HepG2 (cell line): Measurements from ENCODE around the gene SHE. TPM values are rescaled to one million over a fixed set of nuclear protein-coding genes. Genes with fewer than 3 reads are reported as not detected.

Experiments used
- ATAC-seq: fragments of 200-7000 bp; cut with Tn5 transposase; 3 replicates; pipeline ENCODE4 v1.9.1; 2020; ENCODE audit warnings: mild to moderate bottlenecking, moderate library complexity
- BruUV-seq: library from RNA; stranded (reverse); fragments of 400-500 nt; replicated peaks from 2 replicates; lab custom pipeline; 2021; lab: Mats Ljungman, UMichigan
- CTCF ChIA-PET: fragments of 300-600 bp; formaldehyde crosslinking; extraction: SDS; loops from one replicate; lab custom pipeline; 2021; ENCODE audit warnings: low total read pairs, inconsistent platforms, low intra/inter-chr PET ratio; lab: Yijun Ruan, JAX
- POLR2A ChIA-PET: fragments of 350-600 bp; sonication (Branson Sonifier 250); formaldehyde crosslinking; loops from one replicate; lab custom pipeline; 2020; ENCODE audit warnings: antibody characterized with exemption, inconsistent platforms; lab: Yijun Ruan, JAX
- DNase-seq: peaks from one replicate; pipeline ENCODE4 v3.0.0-alpha.2; 2015; ENCODE audit warnings: low spot score
- FAIRE-seq: peaks from 3 replicates; lab custom pipeline; 2011; peaks lifted over from hg19 to GRCh38; lab: Jason Lieb, UNC
- H2AFZ ChIP-seq: one replicate; pipeline ENCODE4 v1.6.1; 2011; ENCODE audit warnings: low read length, inconsistent platforms
- H3K27ac ChIP-seq: fragments of 300-600 bp; 3 replicates; pipeline ENCODE4 v1.8.0; 2011; ENCODE audit warnings: mixed run types, mild to moderate bottlenecking, mixed read lengths, low read length, inconsistent platforms; ENCODE audit not compliant: insufficient read depth; ENCODE audit errors: extremely low read length
- H3K27me3 ChIP-seq, 2 experiments: fragments of 200-600 bp in 1 of 2; 2 replicates in 1 of 2; 3 replicates in 1 of 2; pipeline versions ENCODE4 v1.6.0 to v1.8.0; 2011; ENCODE audit warnings: low read length in 2 of 2, mild to moderate bottlenecking in 2 of 2, moderate library complexity in 2 of 2, inconsistent platforms in 1 of 2; ENCODE audit not compliant: insufficient read depth in 2 of 2, control insufficient read depth in 1 of 2
- H3K36me3 ChIP-seq, 2 experiments: fragments of 200-600 bp in 1 of 2; replicated peaks in 1 of 2; 2 replicates in 1 of 2; 3 replicates in 1 of 2; pipeline versions ENCODE4 v1.5.1 to v1.8.0; 2011; ENCODE audit warnings: low read length in 2 of 2, inconsistent platforms in 1 of 2; ENCODE audit not compliant: insufficient read depth in 2 of 2, control insufficient read depth in 1 of 2
- H3K4me1 ChIP-seq: 2 replicates; pipeline ENCODE4 v1.5.1; 2012; ENCODE audit warnings: low read length, inconsistent platforms; ENCODE audit not compliant: insufficient read depth
- H3K4me2 ChIP-seq: 2 replicates; pipeline ENCODE4 v1.6.0; 2011; ENCODE audit warnings: low read depth, low read length, inconsistent platforms
- H3K4me3 ChIP-seq, 3 experiments: fragments of 200-600 bp in 1 of 3; sonication (generic), shearing (Covaris generic) in 1 of 3; replicated peaks in 1 of 3; 2 replicates each; pipeline ENCODE4 v1.5.1; 2011 to 2016; ENCODE audit warnings: low read length in 3 of 3, inconsistent platforms in 2 of 3, low read depth in 2 of 3, mild to moderate bottlenecking in 2 of 3, control low read depth in 1 of 3, mixed read lengths in 1 of 3; ENCODE audit not compliant: insufficient read depth in 1 of 3
- H3K79me2 ChIP-seq: one replicate; pipeline ENCODE4 v1.6.1; 2011; ENCODE audit warnings: low read length, inconsistent platforms; ENCODE audit not compliant: insufficient read depth
- H3K9ac ChIP-seq: 2 replicates; pipeline ENCODE4 v1.6.0; 2011; ENCODE audit warnings: mild to moderate bottlenecking, low read depth, low read length, inconsistent platforms; ENCODE audit not compliant: insufficient read depth
- H3K9me3 ChIP-seq: 2 replicates; pipeline ENCODE4 v1.5.1; 2012; ENCODE audit warnings: mild to moderate bottlenecking, low read length
- H4K20me1 ChIP-seq: 2 replicates; pipeline ENCODE4 v1.6.0; 2011; ENCODE audit warnings: inconsistent platforms, mild to moderate bottlenecking, low read length, moderate library complexity; ENCODE audit not compliant: insufficient read depth
- ELF3 ChIP-seq: IDR thresholded peaks from 2 replicates; pipeline ENCODE4 v1.6.1; 2016; ENCODE audit warnings: missing genetic modification reagents, missing compliant biosample characterization
- GATAD2A ChIP-seq: IDR thresholded peaks from 2 replicates; pipeline ENCODE4 v1.6.1; 2016
- HMGXB4 ChIP-seq, 2 experiments: sonication (generic) in 1 of 2; formaldehyde crosslinking in 1 of 2; IDR thresholded peaks; 2 replicates each; pipeline versions ENCODE4 v1.4.0 to v1.6.1; 2018 to 2020; ENCODE audit warnings: missing genetic modification reagents in 2 of 2, borderline replicate concordance in 1 of 2, low read depth in 1 of 2, mild to moderate bottlenecking in 1 of 2, missing biosample characterization in 1 of 2
- HNF4A ChIP-seq: sonication (generic); formaldehyde crosslinking; IDR thresholded peaks from 2 replicates; pipeline ENCODE4 v1.4.0; 2020; ENCODE audit warnings: missing genetic modification reagents
- JARID2 ChIP-seq: sonication (generic); formaldehyde crosslinking; IDR thresholded peaks from 2 replicates; pipeline ENCODE4 v1.8.1; 2023; ENCODE audit warnings: missing genetic modification reagents, inconsistent platforms; ENCODE audit not compliant: insufficient replicate concordance
- MEIS2 ChIP-seq: sonication (generic); formaldehyde crosslinking; IDR thresholded peaks from 2 replicates; pipeline ENCODE4 v1.9.0; 2021; ENCODE audit warnings: mild to moderate bottlenecking, missing genetic modification reagents
- RAD21 ChIP-seq: fragments of 450-650 bp; formaldehyde crosslinking; IDR thresholded peaks from 2 replicates; pipeline ENCODE4 v1.5.0; 2020; ENCODE audit warnings: mild to moderate bottlenecking
- SALL1 ChIP-seq: sonication (generic); formaldehyde crosslinking; IDR thresholded peaks from 2 replicates; pipeline ENCODE4 v1.8.0; 2022; ENCODE audit warnings: mild to moderate bottlenecking, missing genetic modification reagents
- SAP130 ChIP-seq: IDR thresholded peaks from 2 replicates; pipeline ENCODE4 v1.6.1; 2016; ENCODE audit warnings: low read depth
- SPEN ChIP-seq: sonication (generic); formaldehyde crosslinking; IDR thresholded peaks from 2 replicates; pipeline ENCODE4 v1.5.1; 2020; ENCODE audit warnings: low read depth, mild to moderate bottlenecking, missing genetic modification reagents
- STAG1 ChIP-seq: sonication (generic); formaldehyde crosslinking; IDR thresholded peaks from 2 replicates; pipeline ENCODE4 v1.4.0; 2020; ENCODE audit warnings: missing genetic modification reagents
- WIZ ChIP-seq: sonication (generic); formaldehyde crosslinking; IDR thresholded peaks from 2 replicates; pipeline ENCODE4 v1.5.1; 2020; ENCODE audit warnings: mild to moderate bottlenecking, missing genetic modification reagents
- XRCC5 ChIP-seq: fragments of 200-400 bp; formaldehyde crosslinking; optimal IDR thresholded peaks from 2 replicates; pipeline ENCODE3; 2017; ENCODE audit warnings: mild to moderate bottlenecking, low read length
- ZBTB20 ChIP-seq: sonication (generic); formaldehyde crosslinking; IDR thresholded peaks from 2 replicates; pipeline ENCODE4 v1.8.1; 2023; ENCODE audit warnings: missing genetic modification reagents, low read depth, mild to moderate bottlenecking, borderline replicate concordance
- ZFP82 ChIP-seq: sonication (generic); formaldehyde crosslinking; IDR thresholded peaks from 2 replicates; pipeline ENCODE4 v1.5.1; 2020; ENCODE audit warnings: mild to moderate bottlenecking, missing genetic modification reagents, borderline replicate concordance
- ZNF232 ChIP-seq: sonication (generic); formaldehyde crosslinking; IDR thresholded peaks from 2 replicates; pipeline ENCODE4 v1.4.0; 2020; ENCODE audit warnings: missing genetic modification reagents, borderline replicate concordance
- WGBS: methylation state at CpG from one replicate; pipeline ENCODE4 v1.1.6; 2017; ENCODE audit warnings: low lambda C conversion rate; 5-methylcytosine and 5-hydroxymethylcytosine counted together
- in situ Hi-C: cut with HindIII; loops from 2 replicates; pipeline ENCODE4 v1.10.0; 2017; ENCODE audit warnings: low pct_unique_long_range_greater_than_20kb; ENCODE audit not compliant: extremely low pct_ligation_motif_present
- intact Hi-C: fragments of 100-400 bp; cut with micrococcal nuclease; formaldehyde crosslinking; loops from one replicate; pipeline ENCODE4 v1.10.0; 2022; ENCODE audit not compliant: unreplicated experiment
- polyA plus RNA-seq, 8 experiments: library from polyadenylated mRNA; depleted of rRNA in 3 of 8; stranded (reverse) in 7 of 8; unstranded in 1 of 8; fragments of >200 nt; fragmentation: Illumina TruSeq in 4 of 8; extraction: Trizol in 4 of 8; gene quantifications; 2 replicates each; pipeline versions ENCODE4 v1.2.1 to v1.2.3, GENCODE V29; 2011 to 2016; ENCODE audit warnings: low read depth in 4 of 8, missing spikeins in 1 of 8, mixed read lengths in 1 of 8; ENCODE audit not compliant: insufficient read depth in 1 of 8
- total RNA-seq, 5 experiments: library from RNA; depleted of rRNA; stranded (reverse); fragments of >200 nt; fragmentation: Illumina TruSeq; extraction: Trizol; gene quantifications; 2 replicates each; pipeline ENCODE4 v1.2.3, GENCODE V29; 2016; ENCODE audit warnings: low read depth in 1 of 5
- TF ChIP-seq, protein P1 (sequence below): IDR thresholded peaks from 2 replicates; pipeline ENCODE4 v1.6.1; 2016; ENCODE audit warnings: mild to moderate bottlenecking
- TF ChIP-seq, protein P2 (sequence below): sonication (generic); formaldehyde crosslinking; IDR thresholded peaks from 2 replicates; pipeline ENCODE4 v1.8.1; 2023; ENCODE audit warnings: mild to moderate bottlenecking, inconsistent platforms, moderate library complexity, missing genetic modification reagents, borderline replicate concordance

SHE gene
- total and polyA plus RNA-seq, 2 of the 13 experiments (the other 11 are each of a cell fraction or from before 2014, with no cell fraction given): not detected

DNA sequence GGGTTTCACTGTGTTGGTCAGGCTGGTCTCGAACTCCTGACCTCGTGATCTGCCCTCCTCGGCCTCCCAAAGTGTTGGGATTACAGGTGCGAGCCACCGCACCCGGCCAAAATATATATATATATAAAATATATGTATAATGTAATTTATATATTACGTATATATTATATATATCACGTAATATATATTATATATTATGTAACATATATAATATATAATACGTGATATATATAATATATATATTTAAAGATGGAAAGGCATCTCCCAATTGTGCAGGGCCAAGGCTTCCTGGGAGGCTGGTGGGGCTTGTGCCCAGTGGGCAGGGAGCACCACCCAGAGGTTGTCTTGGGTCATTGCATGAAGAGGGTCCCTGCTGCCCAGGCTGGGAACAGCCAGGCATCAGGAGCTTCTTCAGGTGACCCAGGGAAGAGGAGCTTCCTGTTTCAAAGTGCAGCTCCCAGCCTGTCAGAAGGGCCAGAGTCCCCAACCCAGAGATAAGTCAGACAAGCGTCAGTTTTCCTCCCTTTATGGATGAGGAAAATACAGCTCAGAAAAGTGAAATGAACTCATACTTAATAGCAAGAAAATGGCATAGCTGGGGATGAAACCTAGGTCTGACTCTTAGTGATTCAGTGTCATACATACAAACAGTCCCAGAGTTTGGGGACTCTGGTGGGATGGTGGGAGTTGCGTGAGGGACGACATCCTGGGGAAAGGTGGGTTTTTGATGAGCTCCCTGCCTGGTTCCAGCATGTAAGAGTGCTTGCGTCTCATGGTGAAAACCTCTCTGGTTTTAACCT lies 44.3 kb upstream of the SHE start:
- H3K9ac ChIP-seq: no peak overlapping the region
- no peaks in the 10 kb centered on the region for H3K79me2 ChIP-seq
- ATAC-seq (peak; percentile 93), DNase-seq (peak; percentile 72), FAIRE-seq (peak; percentile 69)
- peaks cover 0 to 21% of the 10 kb centered on the region in 2 experiments; a peak in 3 of 5 replicates for H3K27me3 ChIP-seq
- ChIA-PET CTCF (interaction anchor here (1.8 to 1.9 kb wide), 2 partner anchors 12 to 67 kb away, joined by 14 to 22 read pairs; no protein-coding TSS in a partner anchor), POLR2A (interaction anchor here (0.8 to 1.5 kb wide), 3 partner anchors 10 to 67 kb away, joined by 3 to 6 read pairs (median 4); no protein-coding TSS in a partner anchor)
- intact Hi-C loops (loop anchor here (1.0 kb wide), 2 partner anchors 12 to 66 kb away; no protein-coding TSS in a partner anchor), in situ Hi-C loops (loop anchor here (5.0 kb wide), 1 partner anchor 59 kb away; no protein-coding TSS in a partner anchor)
- WGBS: 52% methylated on average over 13 of the region's 13 CpGs
- no peak overlapping the region for H2AFZ ChIP-seq
- H3K36me3 ChIP-seq: peaks cover 8 to 26% of the 10 kb centered on the region in 2 experiments; a peak in 4 of 5 replicates
- H3K27ac ChIP-seq: no peak overlapping the region
- peaks cover 27% of the 10 kb centered on the region for H3K4me1 ChIP-seq
- BruUV-seq: no TSS peak
- H4K20me1 ChIP-seq: no peaks in the 10 kb centered on the region
- H3K4me3 ChIP-seq: no peak overlapping the region
- peak overlapping the region; percentile 66 for H3K4me2 ChIP-seq
- no peaks in the 10 kb centered on the region for H3K9me3 ChIP-seq
- TF ChIP-seq HNF4A (CRISPR knock-in tag) (peak; percentile 65), RAD21 (peak; percentile 86), GATAD2A (peak; percentile 17; the same call in 1 of the 2 replicates), MEIS2 (CRISPR knock-in tag) (0 out of 2 replicates have a peak, but pooled peaks have one; percentile 36), ZNF232 (CRISPR knock-in tag) (no peak), WIZ (CRISPR knock-in tag) (no peak), SPEN (CRISPR knock-in tag) (0 out of 2 replicates have a peak, but pooled peaks have one; percentile 45), HMGXB4 (CRISPR knock-in tag; IDR thresholded peaks at IDR 0.05; ENCODE audit: borderline replicate concordance in 1 of 2, low read depth in 1 of 2) (0 out of 4 replicates have a peak, but pooled peaks of 1 of the 2 experiments have one; percentile 26), SALL1 (0 out of 2 replicates have a peak, but pooled peaks have one; percentile 28), XRCC5 (peak; percentile 24), STAG1 (peak; percentile 84), ZFP82 (no peak), ZBTB20 (0 out of 2 replicates have a peak, but pooled peaks have one; percentile 54), JARID2 (CRISPR knock-in tag) (no peak), ELF3 (CRISPR knock-in tag) (peak; percentile 55; the same call in 1 of the 2 replicates), SAP130 (peak; percentile 41)
- TF ChIP-seq, protein P1, sequence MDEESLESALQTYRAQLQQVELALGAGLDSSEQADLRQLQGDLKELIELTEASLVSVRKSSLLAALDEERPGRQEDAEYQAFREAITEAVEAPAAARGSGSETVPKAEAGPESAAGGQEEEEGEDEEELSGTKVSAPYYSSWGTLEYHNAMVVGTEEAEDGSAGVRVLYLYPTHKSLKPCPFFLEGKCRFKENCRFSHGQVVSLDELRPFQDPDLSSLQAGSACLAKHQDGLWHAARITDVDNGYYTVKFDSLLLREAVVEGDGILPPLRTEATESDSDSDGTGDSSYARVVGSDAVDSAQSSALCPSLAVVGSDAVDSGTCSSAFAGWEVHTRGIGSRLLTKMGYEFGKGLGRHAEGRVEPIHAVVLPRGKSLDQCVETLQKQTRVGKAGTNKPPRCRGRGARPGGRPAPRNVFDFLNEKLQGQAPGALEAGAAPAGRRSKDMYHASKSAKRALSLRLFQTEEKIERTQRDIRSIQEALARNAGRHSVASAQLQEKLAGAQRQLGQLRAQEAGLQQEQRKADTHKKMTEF: no peak
- TF ChIP-seq, protein P2, sequence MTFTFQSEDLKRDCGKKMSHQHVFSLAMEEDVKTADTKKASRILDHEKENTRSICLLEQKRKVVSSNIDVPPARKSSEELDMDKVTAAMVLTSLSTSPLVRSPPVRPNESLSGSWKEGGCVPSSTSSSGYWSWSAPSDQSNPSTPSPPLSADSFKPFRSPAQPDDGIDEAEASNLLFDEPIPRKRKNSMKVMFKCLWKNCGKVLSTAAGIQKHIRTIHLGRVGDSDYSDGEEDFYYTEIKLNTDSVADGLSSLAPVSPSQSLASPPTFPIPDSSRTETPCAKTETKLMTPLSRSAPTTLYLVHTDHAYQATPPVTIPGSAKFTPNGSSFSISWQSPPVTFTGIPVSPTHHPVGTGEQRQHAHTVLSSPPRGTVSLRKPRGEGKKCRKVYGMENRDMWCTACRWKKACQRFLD (CRISPR knock-in tag): no peak
